ENCODE data around the gene TMEM214. TPM values are rescaled to one million over a fixed set of nuclear protein-coding genes. Genes with fewer than 3 reads are reported as not detected.

Gene TMEM214
- total RNA-seq, 1 donor from 2014 or later, result 83.9 TPM

DNA sequence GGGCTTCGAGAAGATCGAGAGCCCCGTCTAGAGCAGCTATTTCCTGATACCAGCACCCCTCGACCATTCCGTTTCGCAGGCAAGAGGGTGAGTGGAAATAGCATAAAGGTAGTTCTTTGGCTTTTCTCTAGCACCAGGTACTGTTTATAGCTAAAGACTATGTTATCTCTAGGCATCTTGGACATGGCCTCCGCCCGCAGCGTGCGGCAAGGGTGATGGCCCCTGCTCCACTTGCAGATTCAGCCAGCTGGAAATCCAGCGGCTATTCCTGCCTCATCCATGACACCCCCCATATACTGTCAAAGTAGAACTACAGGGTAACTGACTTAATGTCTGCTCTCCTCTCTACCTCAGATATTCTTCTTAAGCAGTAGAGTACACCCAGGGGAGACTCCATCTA is 22.0 kb downstream of the TMEM214 start:
- Mint-ChIP-seq H3K4me3 (no peak overlapping the region), H3K36me3 (peaks cover 22% of the 10 kb centered on the region), H3K4me1 (ENCODE audit: unreplicated experiment) (peaks cover 18% of the 10 kb centered on the region), H3K27me3 (peaks cover 14% of the 10 kb centered on the region), H3K9me3 (peaks cover 7% of the 10 kb centered on the region), H3K27ac (no peak overlapping the region)
- no peak for DNase-seq (ENCODE audit: extremely low spot score, unreplicated experiment)
- TF ChIP-seq, protein P1, sequence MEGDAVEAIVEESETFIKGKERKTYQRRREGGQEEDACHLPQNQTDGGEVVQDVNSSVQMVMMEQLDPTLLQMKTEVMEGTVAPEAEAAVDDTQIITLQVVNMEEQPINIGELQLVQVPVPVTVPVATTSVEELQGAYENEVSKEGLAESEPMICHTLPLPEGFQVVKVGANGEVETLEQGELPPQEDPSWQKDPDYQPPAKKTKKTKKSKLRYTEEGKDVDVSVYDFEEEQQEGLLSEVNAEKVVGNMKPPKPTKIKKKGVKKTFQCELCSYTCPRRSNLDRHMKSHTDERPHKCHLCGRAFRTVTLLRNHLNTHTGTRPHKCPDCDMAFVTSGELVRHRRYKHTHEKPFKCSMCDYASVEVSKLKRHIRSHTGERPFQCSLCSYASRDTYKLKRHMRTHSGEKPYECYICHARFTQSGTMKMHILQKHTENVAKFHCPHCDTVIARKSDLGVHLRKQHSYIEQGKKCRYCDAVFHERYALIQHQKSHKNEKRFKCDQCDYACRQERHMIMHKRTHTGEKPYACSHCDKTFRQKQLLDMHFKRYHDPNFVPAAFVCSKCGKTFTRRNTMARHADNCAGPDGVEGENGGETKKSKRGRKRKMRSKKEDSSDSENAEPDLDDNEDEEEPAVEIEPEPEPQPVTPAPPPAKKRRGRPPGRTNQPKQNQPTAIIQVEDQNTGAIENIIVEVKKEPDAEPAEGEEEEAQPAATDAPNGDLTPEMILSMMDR (conservative IDR thresholded peaks at IDR 0.05), result no peak

DNA sequence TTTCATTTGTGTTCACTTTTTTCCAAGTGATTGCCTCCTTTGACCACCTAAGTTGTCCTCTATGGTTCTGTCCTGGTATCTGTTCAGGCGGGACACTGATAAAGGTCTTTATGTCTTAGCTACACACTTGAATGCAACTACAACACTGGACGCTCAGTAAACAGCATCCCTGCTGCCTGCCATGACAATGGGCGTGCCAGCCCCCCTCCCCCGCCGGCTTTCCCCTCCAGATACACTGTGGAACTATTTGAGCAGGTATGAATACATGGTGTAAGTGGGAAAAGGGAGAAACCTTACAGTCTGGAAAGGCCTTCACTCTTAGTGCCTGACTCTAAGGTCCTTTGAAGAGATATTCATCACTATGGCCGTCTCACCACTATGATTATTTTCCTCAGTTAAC is 24.4 kb downstream of the TMEM214 start:
- H3K4me1 Mint-ChIP-seq (ENCODE audit: unreplicated experiment), result peaks cover 1% of the 10 kb centered on the region
- H3K27me3 Mint-ChIP-seq, result no peaks in the 10 kb centered on the region
- no peak overlapping the region for H3K27ac Mint-ChIP-seq
- no peak for DNase-seq (ENCODE audit: extremely low spot score, unreplicated experiment)
- TF ChIP-seq, protein P1 (conservative IDR thresholded peaks at IDR 0.05), result no peak
- H3K9me3 Mint-ChIP-seq, result no peaks in the 10 kb centered on the region
- H3K4me3 Mint-ChIP-seq, result no peak overlapping the region
- H3K36me3 Mint-ChIP-seq, result peaks cover 10% of the 10 kb centered on the region

DNA sequence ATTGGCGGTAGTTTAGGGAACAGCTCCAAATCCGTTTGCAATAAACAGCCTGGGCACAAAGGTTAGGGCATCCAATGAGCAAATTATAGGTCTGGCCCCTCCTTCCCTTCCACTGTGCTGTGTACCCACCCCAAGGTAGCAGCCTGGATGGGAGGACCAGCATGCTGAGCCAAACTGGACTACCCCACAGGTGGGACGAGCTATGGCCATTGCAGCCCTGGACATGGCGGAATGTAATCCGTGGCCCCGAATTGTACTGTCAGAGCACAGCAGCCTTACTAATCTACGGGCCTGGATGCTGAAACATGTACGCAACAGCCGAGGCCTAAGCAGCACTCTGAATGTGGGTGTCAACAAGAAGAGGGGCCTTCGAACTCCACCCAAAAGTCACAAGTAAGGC is 25.4 kb downstream of the TMEM214 start:
- Mint-ChIP-seq H3K4me3 (no peak overlapping the region), H3K27ac (no peak overlapping the region), H3K4me1 (ENCODE audit: unreplicated experiment) (no peaks in the 10 kb centered on the region), H3K9me3 (no peaks in the 10 kb centered on the region), H3K27me3 (no peaks in the 10 kb centered on the region), H3K36me3 (peaks cover 10% of the 10 kb centered on the region)
- DNase-seq (ENCODE audit: extremely low spot score, unreplicated experiment), result no peak
- TF ChIP-seq, protein P1 (conservative IDR thresholded peaks at IDR 0.05), result no peak

DNA sequence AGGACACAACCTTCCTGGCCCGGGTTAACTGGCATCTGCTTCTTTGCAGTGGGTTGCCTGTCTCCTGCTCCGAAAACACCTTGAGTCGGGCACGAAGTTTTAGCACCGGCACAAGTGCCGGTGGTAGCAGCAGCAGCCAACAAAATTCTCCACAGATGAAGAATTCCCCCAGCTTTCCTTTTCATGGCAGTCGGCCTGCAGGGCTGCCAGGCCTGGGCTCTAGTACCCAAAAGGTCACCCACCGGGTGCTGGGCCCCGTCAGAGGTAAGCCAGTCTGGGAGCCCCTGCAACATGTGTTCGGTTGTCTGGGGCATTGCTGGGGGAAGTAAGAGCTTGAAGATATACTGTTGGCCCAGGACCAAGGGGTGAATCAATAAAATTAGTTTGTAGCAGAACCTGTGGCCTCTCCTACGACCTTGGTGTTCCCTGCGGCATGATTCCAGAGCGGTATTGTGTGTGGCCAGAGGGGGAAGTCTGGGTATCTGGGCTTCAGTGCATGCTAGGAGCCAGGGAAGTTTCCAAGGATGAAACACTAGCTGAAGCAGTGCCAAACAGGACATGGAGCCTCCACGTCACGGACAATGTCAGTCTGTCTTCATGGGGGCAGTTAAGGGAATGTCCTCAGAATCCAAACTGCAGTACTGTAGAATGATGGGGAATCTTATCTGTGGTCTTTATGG is 26.5 kb downstream of the TMEM214 start:
- Mint-ChIP-seq H3K9me3 (no peaks in the 10 kb centered on the region), H3K4me1 (ENCODE audit: unreplicated experiment) (peaks cover 5% of the 10 kb centered on the region), H3K4me3 (no peak overlapping the region), H3K27me3 (no peaks in the 10 kb centered on the region), H3K36me3 (peaks cover 5% of the 10 kb centered on the region), H3K27ac (no peak overlapping the region)
- TF ChIP-seq, protein P1 (conservative IDR thresholded peaks at IDR 0.05), result no peak
- DNase-seq (ENCODE audit: extremely low spot score, unreplicated experiment), result no peak

DNA sequence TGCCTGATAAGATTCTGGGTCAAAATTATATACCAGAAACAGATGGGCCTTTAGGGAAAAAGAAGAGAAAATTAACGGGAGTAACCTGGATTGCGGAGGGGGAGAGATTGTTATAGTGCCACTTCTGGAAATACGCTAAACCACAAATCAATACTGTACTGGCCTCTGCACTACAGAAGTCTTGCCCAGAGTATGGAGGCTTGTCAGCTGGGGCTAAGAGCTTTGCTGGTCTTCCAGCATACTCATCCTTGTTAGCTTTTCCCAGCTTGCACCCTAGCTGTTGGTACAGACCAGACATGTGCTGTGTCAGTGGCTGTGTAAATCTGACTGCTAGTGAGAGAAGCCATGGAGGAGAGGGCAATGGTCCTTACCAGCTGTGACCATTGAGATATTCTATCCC is 27.6 kb downstream of the TMEM214 start:
- Mint-ChIP-seq H3K4me1 (ENCODE audit: unreplicated experiment) (peaks cover 5% of the 10 kb centered on the region), H3K27me3 (no peaks in the 10 kb centered on the region), H3K27ac (no peak overlapping the region), H3K36me3 (peaks cover 4% of the 10 kb centered on the region), H3K4me3 (no peak overlapping the region), H3K9me3 (no peaks in the 10 kb centered on the region)
- TF ChIP-seq, protein P1 (conservative IDR thresholded peaks at IDR 0.05), result no peak
- no peak for DNase-seq (ENCODE audit: extremely low spot score, unreplicated experiment)
